DOHH2 (cell line): ENCODE measurements around the gene TTC27.

Experiments
- H3F3A ChIP-seq: fragments of 200-600 bp; sonication (generic), shearing (Covaris generic); 2 replicates; pipeline ENCODE4 v1.6.0; 2016; ENCODE audit warnings: antibody characterized with exemption, mild to moderate bottlenecking; ENCODE audit not compliant: control insufficient read depth, insufficient read depth
- H3K27ac ChIP-seq: fragments of 200-600 bp; sonication (generic); 2 replicates; pipeline ENCODE4 v1.5.1; 2014; ENCODE audit warnings: low read depth, mild to moderate bottlenecking, low read length, moderate library complexity
- H3K27me3 ChIP-seq: fragments of 200-600 bp; sonication (generic); 2 replicates; pipeline ENCODE4 v1.6.1; 2014; ENCODE audit warnings: mild to moderate bottlenecking, low read length, mixed read lengths; ENCODE audit not compliant: control insufficient read depth
- H3K36me3 ChIP-seq: fragments of 200-600 bp; sonication (generic); 2 replicates; pipeline ENCODE4 v1.6.1; 2014; ENCODE audit warnings: mild to moderate bottlenecking, low read length, moderate library complexity, mixed read lengths; ENCODE audit not compliant: control insufficient read depth
- H3K4me1 ChIP-seq: fragments of 200-600 bp; sonication (generic); 2 replicates; pipeline ENCODE4 v1.6.1; 2014; ENCODE audit warnings: mild to moderate bottlenecking, low read length, mixed read lengths; ENCODE audit not compliant: control insufficient read depth
- H3K4me2 ChIP-seq: fragments of 200-600 bp; sonication (generic); 2 replicates; pipeline ENCODE4 v1.6.0; 2014; ENCODE audit warnings: mild to moderate bottlenecking, low read length, moderate library complexity
- H3K4me3 ChIP-seq: fragments of 200-600 bp; sonication (generic); 2 replicates; pipeline ENCODE4 v1.5.1; 2014; ENCODE audit warnings: mild to moderate bottlenecking, low read length, mixed read lengths
- H3K79me2 ChIP-seq: fragments of 200-600 bp; sonication (generic); 2 replicates; pipeline ENCODE4 v1.6.1; 2014; ENCODE audit warnings: mild to moderate bottlenecking, low read length, mixed read lengths; ENCODE audit not compliant: control insufficient read depth
- H3K9me2 ChIP-seq: fragments of 200-600 bp; sonication (generic); replicated peaks from 2 replicates; pipeline ENCODE4 v1.6.1; 2014; ENCODE audit warnings: mild to moderate bottlenecking, low read length, mixed read lengths; ENCODE audit not compliant: control insufficient read depth
- H3K9me3 ChIP-seq: fragments of 200-600 bp; sonication (generic); 2 replicates; pipeline ENCODE4 v1.6.1; 2014; ENCODE audit warnings: antibody characterized with exemption, low read length, mixed read lengths; ENCODE audit not compliant: control insufficient read depth, insufficient read depth
- H4K20me1 ChIP-seq: fragments of 200-600 bp; sonication (generic); 2 replicates; pipeline ENCODE4 v1.6.0; 2014; ENCODE audit warnings: low read depth, mild to moderate bottlenecking, antibody characterized with exemption, low read length, moderate library complexity; ENCODE audit not compliant: control insufficient read depth, insufficient read depth
- CTCF ChIP-seq: fragments of 200-600 bp; sonication (generic); IDR thresholded peaks from one replicate; pipeline ENCODE4 v1.5.1; 2014; ENCODE audit warnings: antibody characterized with exemption, mild to moderate bottlenecking, low read depth, low read length; ENCODE audit not compliant: poor library complexity, severe bottlenecking
- EZH2phosphoT487 ChIP-seq: fragments of 200-600 bp; sonication (generic); IDR thresholded peaks from 2 replicates; pipeline ENCODE4 v1.6.1; 2017; ENCODE audit warnings: borderline replicate concordance, mild to moderate bottlenecking, antibody characterized with exemption, low read length, moderate library complexity, mixed read lengths

Gene TTC27

DNA sequence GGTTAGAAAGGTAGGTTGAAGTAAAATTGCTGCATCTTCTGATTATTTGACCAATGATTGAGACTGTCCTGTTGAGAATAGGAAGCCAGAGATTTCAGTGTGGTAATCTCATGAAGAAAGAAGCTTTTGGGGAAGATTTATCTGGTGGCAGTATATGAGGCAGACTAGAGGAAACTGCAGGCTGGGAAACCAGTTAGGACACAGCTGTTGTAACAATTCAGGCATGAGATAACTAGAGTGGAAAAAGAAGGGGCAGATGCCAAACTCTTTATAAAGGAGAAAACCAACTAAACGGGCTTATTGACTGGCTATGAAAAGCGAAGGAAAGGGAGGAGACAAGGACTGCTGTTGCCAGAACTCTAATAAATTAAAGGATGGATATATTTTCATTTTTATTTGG is 155.6 kb downstream of the TTC27 start:
- Histone ChIP-seq H3K4me3 (no peak overlapping the region), H4K20me1 (no peaks in the 10 kb centered on the region), H3K4me1 (no peaks in the 10 kb centered on the region), H3K4me2 (no peak overlapping the region), H3K36me3 (peaks cover 27% of the 10 kb centered on the region), H3K79me2 (no peaks in the 10 kb centered on the region), H3K9me3 (no peaks in the 10 kb centered on the region), H3K27ac (no peak overlapping the region), H3K27me3 (no peaks in the 10 kb centered on the region), H3F3A (no peaks in the 10 kb centered on the region), H3K9me2 (no peaks in the 10 kb centered on the region)
- TF ChIP-seq EZH2phosphoT487 (no peak), CTCF (no peak)

- H3F3A ChIP-seq: no peaks in the 10 kb centered on the region
These were observed 156.1 kb downstream of the TTC27 start for GRCh38 chr2:32783933-32784332.

GRCh38 chr2:32787207-32787606 is 159.4 kb downstream of the TTC27 start:
- H3K4me1 ChIP-seq: no peaks in the 10 kb centered on the region
- H3F3A ChIP-seq: no peaks in the 10 kb centered on the region
- no peaks in the 10 kb centered on the region for H3K27me3 ChIP-seq
- H3K4me2 ChIP-seq: no peak overlapping the region
- H3K27ac ChIP-seq: no peak overlapping the region
- peaks cover 14% of the 10 kb centered on the region; the same call in 1 of the 2 replicates for H3K36me3 ChIP-seq
- H3K9me3 ChIP-seq: no peaks in the 10 kb centered on the region
- no peak overlapping the region for H3K4me3 ChIP-seq
- TF ChIP-seq CTCF: no peak
- no peak for TF ChIP-seq EZH2phosphoT487
- H3K9me2 ChIP-seq: no peaks in the 10 kb centered on the region
- no peaks in the 10 kb centered on the region for H3K79me2 ChIP-seq
- H4K20me1 ChIP-seq: no peaks in the 10 kb centered on the region

More at GRCh38 chr2:32783933-32784332, 156.1 kb downstream of the TTC27 start:
- Histone ChIP-seq H3K79me2 (no peaks in the 10 kb centered on the region), H3K4me2 (no peak overlapping the region), H3K4me3 (no peak overlapping the region), H3K9me3 (no peaks in the 10 kb centered on the region), H3K9me2 (no peaks in the 10 kb centered on the region), H3K27ac (no peak overlapping the region), H3K4me1 (no peaks in the 10 kb centered on the region), H4K20me1 (no peaks in the 10 kb centered on the region), H3K27me3 (no peaks in the 10 kb centered on the region), H3K36me3 (peaks cover 22% of the 10 kb centered on the region)
- no peak for TF ChIP-seq CTCF
- TF ChIP-seq EZH2phosphoT487: no peak

- no peaks in the 10 kb centered on the region for H3K27me3 ChIP-seq
- peaks cover 12% of the 10 kb centered on the region; the same call in 1 of the 2 replicates for H3K36me3 ChIP-seq
- no peaks in the 10 kb centered on the region for H3K9me3 ChIP-seq
- no peaks in the 10 kb centered on the region for H3K79me2 ChIP-seq
- no peaks in the 10 kb centered on the region for H3K4me1 ChIP-seq
- no peaks in the 10 kb centered on the region for H3K9me2 ChIP-seq
- TF ChIP-seq CTCF (no peak), EZH2phosphoT487 (no peak)
- H4K20me1 ChIP-seq: no peaks in the 10 kb centered on the region
- no peak overlapping the region for H3K4me3 ChIP-seq
- H3F3A ChIP-seq: no peaks in the 10 kb centered on the region
- H3K4me2 ChIP-seq: no peak overlapping the region
- H3K27ac ChIP-seq: no peak overlapping the region
These were observed 160.3 kb downstream of the TTC27 start for GRCh38 chr2:32788114-32788513.
